GM12878 (cell line): ENCODE data around the gene SULF2. TPM values are rescaled to one million over a fixed set of nuclear protein-coding genes. Genes with fewer than 3 reads are reported as not detected.

Experiments
- ATAC-seq: fragments of 200-7000 bp; cut with Tn5 transposase; 3 replicates; pipeline ENCODE4 v1.9.1; 2020; ENCODE audit warnings: mild to moderate bottlenecking, moderate library complexity
- BruUV-seq: library from RNA; stranded (reverse); fragments of 400-500 nt; replicated peaks from 2 replicates; lab custom pipeline; 2021; lab: Mats Ljungman, UMichigan
- CTCF ChIA-PET: fragments of 300-600 bp; sonication (Branson Sonifier 250); formaldehyde crosslinking; extraction: SDS; loops from one replicate; lab custom pipeline; 2021; ENCODE audit warnings: inconsistent platforms; lab: Yijun Ruan, JAX
- POLR2A ChIA-PET: fragments of 350-600 bp; formaldehyde crosslinking; extraction: SDS; loops from one replicate; lab custom pipeline; 2021; ENCODE audit warnings: inconsistent platforms; lab: Charles Lee
- RAD21 ChIA-PET: fragments of 300-600 bp; sonication (Branson Sonifier 250); formaldehyde crosslinking; loops from one replicate; lab custom pipeline; 2023; ENCODE audit warnings: antibody characterized with exemption; ENCODE audit not compliant: unreplicated experiment; lab: Charles Lee
- SMC1A ChIA-PET: fragments of 300-600 bp; sonication (Branson Sonifier 250); formaldehyde crosslinking; loops from one replicate; lab custom pipeline; 2023; ENCODE audit not compliant: unreplicated experiment, uncharacterized antibody; lab: Charles Lee
- DNase-seq: peaks from one replicate; pipeline ENCODE4 v3.0.0-alpha.2; 2011; ENCODE audit warnings: low read depth, low spot score
- FAIRE-seq: peaks from 3 replicates; lab custom pipeline; 2011; peaks lifted over from hg19 to GRCh38; lab: Jason Lieb, UNC
- H2AFZ ChIP-seq: 2 replicates; pipeline ENCODE4 v1.6.0; 2011; ENCODE audit warnings: low read depth, low read length, control low read depth; ENCODE audit not compliant: control insufficient read depth
- H3K27ac ChIP-seq: 2 replicates; pipeline ENCODE4 v1.5.1; 2011; ENCODE audit warnings: control low read depth; ENCODE audit not compliant: control insufficient read depth, insufficient read depth
- H3K27me3 ChIP-seq, 2 experiments: replicated peaks in 1 of 2; 2 replicates each; pipeline versions ENCODE4 v1.6.0 to v1.6.1; 2011; ENCODE audit warnings: low read length in 1 of 2; ENCODE audit not compliant: control insufficient read depth in 2 of 2, insufficient read depth in 2 of 2
- H3K36me3 ChIP-seq, 2 experiments: 2 replicates each; pipeline ENCODE4 v1.5.1; 2011; ENCODE audit warnings: low read length in 1 of 2; ENCODE audit not compliant: control insufficient read depth in 2 of 2, insufficient read depth in 2 of 2
- H3K4me1 ChIP-seq: 2 replicates; pipeline ENCODE4 v1.6.1; 2011; ENCODE audit warnings: mild to moderate bottlenecking, low read length, moderate library complexity, mixed read lengths; ENCODE audit not compliant: control insufficient read depth, insufficient read depth
- H3K4me2 ChIP-seq: 2 replicates; pipeline ENCODE4 v1.6.0; 2011; ENCODE audit warnings: control low read depth; ENCODE audit not compliant: control insufficient read depth, insufficient read depth
- H3K4me3 ChIP-seq: fragments of 200-600 bp; sonication (generic); 2 replicates; pipeline ENCODE4 v1.5.1; 2016
- H3K79me2 ChIP-seq: 2 replicates; pipeline ENCODE4 v1.6.0; 2011; ENCODE audit warnings: low read length; ENCODE audit not compliant: control insufficient read depth, insufficient read depth
- H3K9ac ChIP-seq: 2 replicates; pipeline ENCODE4 v1.8.0; 2011; ENCODE audit warnings: low read length, control low read depth, mixed read lengths; ENCODE audit not compliant: control insufficient read depth, insufficient read depth
- H3K9me3 ChIP-seq: replicated peaks from 3 replicates; pipeline ENCODE4 v1.5.1; 2011; ENCODE audit warnings: mild to moderate bottlenecking, low read length; ENCODE audit not compliant: control insufficient read depth, insufficient read depth
- H4K20me1 ChIP-seq: 2 replicates; pipeline ENCODE4 v1.6.0; 2011; ENCODE audit not compliant: control insufficient read depth, insufficient read depth
- BACH1 ChIP-seq: fragments of 450-650 bp; IDR thresholded peaks from 2 replicates; pipeline ENCODE4 v1.6.1; 2017; ENCODE audit warnings: mild to moderate bottlenecking, borderline replicate concordance
- CHD4 ChIP-seq: fragments of 200-600 bp; sonication (generic); IDR thresholded peaks from 2 replicates; pipeline ENCODE4 v1.6.1; 2016; ENCODE audit warnings: mild to moderate bottlenecking
- CREM ChIP-seq: IDR thresholded peaks from 2 replicates; pipeline ENCODE4 v1.6.1; 2014; ENCODE audit warnings: antibody characterized with exemption, low read depth
- ETV6 ChIP-seq, 2 experiments: fragments of 450-650 bp in 1 of 2; IDR thresholded peaks in 1 of 2; conservative IDR thresholded peaks in 1 of 2; 2 replicates each; pipeline ENCODE4 v1.6.1; 2014; ENCODE audit warnings: antibody characterized with exemption in 1 of 2, borderline replicate concordance in 1 of 2, low read depth in 1 of 2, mild to moderate bottlenecking in 1 of 2, moderate library complexity in 1 of 2
- MTA3 ChIP-seq: IDR thresholded peaks from 2 replicates; pipeline ENCODE4 v1.6.1; 2012; ENCODE audit warnings: low read length, inconsistent platforms, borderline replicate concordance
- NFYA ChIP-seq: IDR thresholded peaks from 2 replicates; pipeline ENCODE4 v1.6.1; 2011; ENCODE audit warnings: low read depth, mild to moderate bottlenecking, low read length, improper control_type of control experiment, borderline replicate concordance
- NR2F1 ChIP-seq: fragments of 450-650 bp; conservative IDR thresholded peaks from 2 replicates; pipeline ENCODE4 v1.6.1; 2017; ENCODE audit warnings: mild to moderate bottlenecking
- SPI1 ChIP-seq: IDR thresholded peaks from 2 replicates; pipeline ENCODE4 v1.6.1; 2011; ENCODE audit warnings: low read depth, mild to moderate bottlenecking, low read length, moderate library complexity, borderline replicate concordance; ENCODE audit not compliant: insufficient read depth
- SRF ChIP-seq, 2 experiments: IDR thresholded peaks; 2 replicates each; pipeline ENCODE4 v1.6.1; 2011; ENCODE audit warnings: low read depth in 2 of 2, low read length in 2 of 2, mild to moderate bottlenecking in 1 of 2, moderate library complexity in 1 of 2
- WGBS: methylation state at CpG from one replicate; pipeline ENCODE4 v1.1.6; 2016; ENCODE audit warnings: low lambda C conversion rate; ENCODE audit not compliant: insufficient replicate concordance, insufficient coverage; ENCODE audit errors: missing lambda C conversion rate; 5-methylcytosine and 5-hydroxymethylcytosine counted together
- in situ Hi-C: fragments of 300-500 bp; cut with MboI; formaldehyde crosslinking; loops from 9 replicates; pipeline ENCODE4 v1.14.3; 2018; ENCODE audit warnings: mixed read lengths
- intact Hi-C: fragments of 100-400 bp; cut with micrococcal nuclease; formaldehyde crosslinking; loops from one replicate; pipeline ENCODE4 v1.14.2; 2022; ENCODE audit not compliant: unreplicated experiment
- polyA plus RNA-seq, 11 experiments: library from polyadenylated mRNA; depleted of rRNA in 4 of 11; unstranded in 6 of 11; stranded (reverse) in 5 of 11; fragments of >200 nt; fragmentation: Nextera tagmentation in 4 of 11; fragmentation: Illumina TruSeq in 1 of 11; extraction: Ambion mirVana in 4 of 11; extraction: Trizol in 1 of 11; gene quantifications; 1 replicate in 1 of 11; 2 replicates in 10 of 11; pipeline versions ENCODE4 v1.2.1 to v1.2.3, GENCODE V29; 2011 to 2016; ENCODE audit warnings: inconsistent platforms in 2 of 11, missing spikeins in 2 of 11, low read depth in 1 of 11
- total RNA-seq, 4 experiments: library from RNA; depleted of rRNA in 3 of 4; stranded (reverse); fragments of >200 nt in 3 of 4; fragmentation: Illumina TruSeq in 1 of 4; extraction: Trizol in 1 of 4; gene quantifications; 2 replicates each; pipeline versions ENCODE4 v1.2.1 to v1.2.3, GENCODE V29; 2013 to 2021
- TF ChIP-seq, protein P1 (sequence below): IDR thresholded peaks from 2 replicates; pipeline ENCODE4 v1.6.1; 2012; ENCODE audit warnings: low read depth, low read length, improper control_type of control experiment
- TF ChIP-seq, protein P2 (sequence below): fragments of 450-650 bp; formaldehyde crosslinking; IDR thresholded peaks from 2 replicates; pipeline ENCODE4 v1.4.0; 2022; ENCODE audit warnings: mild to moderate bottlenecking, moderate library complexity
- TF ChIP-seq, protein P3 (sequence below): IDR thresholded peaks from 2 replicates; pipeline ENCODE4 v1.6.1; 2012; ENCODE audit warnings: low read depth, low read length, improper control_type of control experiment
- TF ChIP-seq, protein P4 (sequence below): fragments of 450-650 bp; IDR thresholded peaks from 2 replicates; pipeline ENCODE4 v1.6.1; 2018; ENCODE audit warnings: mild to moderate bottlenecking, low read depth, moderate library complexity; ENCODE audit not compliant: partially characterized antibody

Gene SULF2
- total and polyA plus RNA-seq, 10 of the 15 experiments (the other 5 are each of a cell fraction or from before 2014, with no cell fraction given): 0.69 to 4.1 (median 1.6) TPM

DNA sequence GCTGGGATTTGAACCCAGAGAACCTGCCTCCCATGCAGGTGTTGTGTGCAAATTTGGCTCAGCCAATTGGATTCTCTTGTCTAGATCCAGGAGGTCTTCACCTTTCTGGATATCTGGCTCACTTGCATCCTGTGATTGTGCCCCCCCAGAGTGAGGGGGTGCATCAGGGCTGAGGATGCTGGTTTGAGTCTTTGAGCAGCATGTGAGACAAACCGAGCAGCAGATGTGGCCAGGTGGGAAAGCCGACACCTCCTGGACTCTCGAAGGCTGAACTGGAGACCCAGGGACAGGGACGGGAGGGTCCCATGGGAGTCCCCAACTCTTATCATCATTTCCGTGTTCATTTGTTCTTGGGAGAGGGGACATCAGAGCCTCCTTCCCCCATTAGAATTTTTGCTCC lies 30.6 kb upstream of the SULF2 start:
- FAIRE-seq (no peak), DNase-seq (no peak), ATAC-seq (no peak)
- 14% methylated on average over 5 of the region's 5 CpGs for WGBS
- intact Hi-C loops: no loop called here
- no peak overlapping the region for H3K4me3 ChIP-seq
- ChIA-PET CTCF (no interaction called here), SMC1A (no interaction called here), RAD21 (no interaction called here), POLR2A (no interaction called here)
- no peaks in the 10 kb centered on the region for H3K36me3 ChIP-seq
- H3K27ac ChIP-seq: no peak overlapping the region
- no peaks in the 10 kb centered on the region for H3K9me3 ChIP-seq
- no peaks in the 10 kb centered on the region; the same call in 1 of the 2 replicates for H4K20me1 ChIP-seq
- no peak overlapping the region for H2AFZ ChIP-seq
- no peak overlapping the region for H3K9ac ChIP-seq
- BruUV-seq: no TSS peak
- H3K4me2 ChIP-seq: no peak overlapping the region
- H3K79me2 ChIP-seq: no peaks in the 10 kb centered on the region
- no peaks in the 10 kb centered on the region; the same call in 1 of the 2 replicates for H3K4me1 ChIP-seq
- in situ Hi-C loops: no loop called here
- H3K27me3 ChIP-seq: peaks cover 2 to 4% of the 10 kb centered on the region in 2 experiments; a peak in 3 of 4 replicates
- TF ChIP-seq SPI1: no peak
- TF ChIP-seq BACH1: no peak
- no peak for TF ChIP-seq ETV6 (conservative IDR thresholded peaks at IDR 0.05 in 1 of 2, IDR thresholded peaks at IDR 0.05 in 1 of 2; ENCODE audit: borderline replicate concordance in 1 of 2, low read depth in 1 of 2)
- no peak for TF ChIP-seq CHD4
- TF ChIP-seq, protein P1, sequence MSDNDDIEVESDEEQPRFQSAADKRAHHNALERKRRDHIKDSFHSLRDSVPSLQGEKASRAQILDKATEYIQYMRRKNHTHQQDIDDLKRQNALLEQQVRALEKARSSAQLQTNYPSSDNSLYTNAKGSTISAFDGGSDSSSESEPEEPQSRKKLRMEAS: no peak
- TF ChIP-seq, protein P2, sequence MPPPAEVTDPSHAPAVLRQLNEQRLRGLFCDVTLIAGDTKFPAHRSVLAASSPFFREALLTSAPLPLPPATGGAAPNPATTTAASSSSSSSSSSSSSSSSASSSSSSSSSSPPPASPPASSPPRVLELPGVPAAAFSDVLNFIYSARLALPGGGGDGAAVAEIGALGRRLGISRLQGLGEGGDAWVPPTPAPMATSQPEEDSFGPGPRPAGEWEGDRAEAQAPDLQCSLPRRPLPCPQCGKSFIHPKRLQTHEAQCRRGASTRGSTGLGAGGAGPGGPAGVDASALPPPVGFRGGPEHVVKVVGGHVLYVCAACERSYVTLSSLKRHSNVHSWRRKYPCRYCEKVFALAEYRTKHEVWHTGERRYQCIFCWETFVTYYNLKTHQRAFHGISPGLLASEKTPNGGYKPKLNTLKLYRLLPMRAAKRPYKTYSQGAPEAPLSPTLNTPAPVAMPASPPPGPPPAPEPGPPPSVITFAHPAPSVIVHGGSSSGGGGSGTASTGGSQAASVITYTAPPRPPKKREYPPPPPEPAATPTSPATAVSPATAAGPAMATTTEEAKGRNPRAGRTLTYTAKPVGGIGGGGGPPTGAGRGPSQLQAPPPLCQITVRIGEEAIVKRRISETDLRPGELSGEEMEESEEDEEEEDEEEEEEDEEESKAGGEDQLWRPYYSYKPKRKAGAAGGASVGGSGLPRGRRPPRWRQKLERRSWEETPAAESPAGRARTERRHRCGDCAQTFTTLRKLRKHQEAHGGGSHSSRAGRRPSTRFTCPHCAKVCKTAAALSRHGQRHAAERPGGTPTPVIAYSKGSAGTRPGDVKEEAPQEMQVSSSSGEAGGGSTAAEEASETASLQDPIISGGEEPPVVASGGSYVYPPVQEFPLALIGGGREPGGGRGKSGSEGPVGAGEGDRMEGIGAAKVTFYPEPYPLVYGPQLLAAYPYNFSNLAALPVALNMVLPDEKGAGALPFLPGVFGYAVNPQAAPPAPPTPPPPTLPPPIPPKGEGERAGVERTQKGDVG: no peak
- no peak for TF ChIP-seq CREM
- TF ChIP-seq NR2F1: no peak
- TF ChIP-seq, protein P3, sequence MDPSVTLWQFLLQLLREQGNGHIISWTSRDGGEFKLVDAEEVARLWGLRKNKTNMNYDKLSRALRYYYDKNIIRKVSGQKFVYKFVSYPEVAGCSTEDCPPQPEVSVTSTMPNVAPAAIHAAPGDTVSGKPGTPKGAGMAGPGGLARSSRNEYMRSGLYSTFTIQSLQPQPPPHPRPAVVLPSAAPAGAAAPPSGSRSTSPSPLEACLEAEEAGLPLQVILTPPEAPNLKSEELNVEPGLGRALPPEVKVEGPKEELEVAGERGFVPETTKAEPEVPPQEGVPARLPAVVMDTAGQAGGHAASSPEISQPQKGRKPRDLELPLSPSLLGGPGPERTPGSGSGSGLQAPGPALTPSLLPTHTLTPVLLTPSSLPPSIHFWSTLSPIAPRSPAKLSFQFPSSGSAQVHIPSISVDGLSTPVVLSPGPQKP: no peak
- TF ChIP-seq, protein P4, sequence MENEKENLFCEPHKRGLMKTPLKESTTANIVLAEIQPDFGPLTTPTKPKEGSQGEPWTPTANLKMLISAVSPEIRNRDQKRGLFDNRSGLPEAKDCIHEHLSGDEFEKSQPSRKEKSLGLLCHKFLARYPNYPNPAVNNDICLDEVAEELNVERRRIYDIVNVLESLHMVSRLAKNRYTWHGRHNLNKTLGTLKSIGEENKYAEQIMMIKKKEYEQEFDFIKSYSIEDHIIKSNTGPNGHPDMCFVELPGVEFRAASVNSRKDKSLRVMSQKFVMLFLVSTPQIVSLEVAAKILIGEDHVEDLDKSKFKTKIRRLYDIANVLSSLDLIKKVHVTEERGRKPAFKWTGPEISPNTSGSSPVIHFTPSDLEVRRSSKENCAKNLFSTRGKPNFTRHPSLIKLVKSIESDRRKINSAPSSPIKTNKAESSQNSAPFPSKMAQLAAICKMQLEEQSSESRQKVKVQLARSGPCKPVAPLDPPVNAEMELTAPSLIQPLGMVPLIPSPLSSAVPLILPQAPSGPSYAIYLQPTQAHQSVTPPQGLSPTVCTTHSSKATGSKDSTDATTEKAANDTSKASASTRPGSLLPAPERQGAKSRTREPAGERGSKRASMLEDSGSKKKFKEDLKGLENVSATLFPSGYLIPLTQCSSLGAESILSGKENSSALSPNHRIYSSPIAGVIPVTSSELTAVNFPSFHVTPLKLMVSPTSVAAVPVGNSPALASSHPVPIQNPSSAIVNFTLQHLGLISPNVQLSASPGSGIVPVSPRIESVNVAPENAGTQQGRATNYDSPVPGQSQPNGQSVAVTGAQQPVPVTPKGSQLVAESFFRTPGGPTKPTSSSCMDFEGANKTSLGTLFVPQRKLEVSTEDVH: no peak
- TF ChIP-seq SRF (IDR thresholded peaks at IDR 0.05; ENCODE audit: low read depth in 2 of 2, low read length in 2 of 2): no peak
- TF ChIP-seq MTA3: no peak
- no peak for TF ChIP-seq NFYA
